Measurements from ENCODE around the gene MGST1.

MGST1 gene, protein sequence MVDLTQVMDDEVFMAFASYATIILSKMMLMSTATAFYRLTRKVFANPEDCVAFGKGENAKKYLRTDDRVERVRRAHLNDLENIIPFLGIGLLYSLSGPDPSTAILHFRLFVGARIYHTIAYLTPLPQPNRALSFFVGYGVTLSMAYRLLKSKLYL

GRCh38 chr12:16347391-16348298, at the start of gene MGST1:
TSS of gene MGST1 (plus strand) at chr12:16347645. CDS start at chr12:16354253, 6,608 bp downstream.
- no peak for DNase-seq

DNA sequence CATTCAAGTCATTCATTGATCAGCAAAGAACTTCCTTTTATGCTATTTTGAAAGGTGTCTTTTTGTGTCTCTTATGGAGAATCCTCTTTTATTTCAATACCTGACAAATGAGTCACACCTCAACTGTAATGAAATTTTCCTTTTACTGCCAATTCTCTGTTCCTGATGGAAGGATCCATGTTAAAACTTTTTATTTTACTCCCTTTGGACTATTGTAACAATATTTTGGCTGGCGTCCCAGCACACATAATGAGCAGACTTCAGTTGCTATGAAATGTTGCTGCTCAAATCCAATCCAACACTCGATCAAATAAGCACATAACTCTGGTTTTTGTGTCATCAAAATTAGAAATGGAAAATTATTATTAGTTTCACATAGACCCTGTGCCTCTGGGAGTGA, 48.0 kb upstream of the MGST1 start:
- DNase-seq, result no peak

DNA sequence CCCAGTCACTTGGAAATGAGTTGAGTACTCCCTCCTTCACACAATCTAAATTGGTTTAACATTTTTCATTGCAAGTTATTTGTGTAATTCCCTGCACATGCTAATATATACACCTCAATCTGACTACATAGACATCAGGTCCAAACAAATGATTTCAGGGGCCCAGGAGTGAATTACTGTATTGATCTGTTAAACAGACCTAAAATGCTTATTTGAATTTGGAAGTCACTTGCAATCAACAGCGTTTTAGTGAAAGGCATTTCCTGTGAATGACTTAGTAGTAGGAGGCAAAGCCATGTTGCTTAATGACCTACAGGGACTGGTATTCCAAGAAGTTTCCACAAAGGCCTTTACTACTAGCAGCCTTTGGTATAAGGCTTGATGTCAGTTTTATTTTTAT, 47.3 kb upstream of the MGST1 start:
- DNase-seq, result no peak

- DNase-seq, result no peak
These were observed 46.7 kb upstream of the MGST1 start for GRCh38 chr12:16300736-16301135.

GRCh38 chr12:16303939-16304338, 43.5 kb upstream of the MGST1 start:
- no peak for DNase-seq

DNA sequence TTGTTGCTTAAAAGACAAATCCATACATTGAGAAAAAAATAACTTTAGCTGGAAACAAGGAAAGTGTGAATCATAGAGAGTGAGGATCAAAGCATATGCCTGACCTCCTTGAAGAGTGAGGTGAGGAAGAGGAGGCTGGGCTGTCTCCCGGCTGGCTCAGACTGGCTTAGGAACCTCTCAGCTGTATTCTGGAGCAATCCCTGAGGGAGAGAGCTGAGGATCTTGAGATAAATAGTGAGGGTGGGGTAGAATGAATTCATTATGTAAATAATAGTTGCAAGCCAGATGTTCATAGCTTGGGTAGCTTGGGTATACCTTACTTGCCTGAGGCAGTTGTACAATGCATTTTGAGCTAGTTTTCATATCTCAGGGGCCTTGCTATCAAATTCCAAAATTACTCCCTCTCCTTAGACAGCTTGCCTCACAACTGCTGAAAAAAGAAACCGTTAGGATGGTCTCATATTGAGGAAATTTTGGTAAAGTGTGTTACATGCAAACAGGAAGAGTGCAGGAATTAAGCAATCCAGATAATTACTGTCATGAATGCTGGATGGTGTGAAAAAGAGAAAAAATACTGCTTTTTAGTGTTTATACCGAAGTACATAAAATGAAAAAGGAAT, 39.5 kb upstream of the MGST1 start:
- no peak for DNase-seq

DNA sequence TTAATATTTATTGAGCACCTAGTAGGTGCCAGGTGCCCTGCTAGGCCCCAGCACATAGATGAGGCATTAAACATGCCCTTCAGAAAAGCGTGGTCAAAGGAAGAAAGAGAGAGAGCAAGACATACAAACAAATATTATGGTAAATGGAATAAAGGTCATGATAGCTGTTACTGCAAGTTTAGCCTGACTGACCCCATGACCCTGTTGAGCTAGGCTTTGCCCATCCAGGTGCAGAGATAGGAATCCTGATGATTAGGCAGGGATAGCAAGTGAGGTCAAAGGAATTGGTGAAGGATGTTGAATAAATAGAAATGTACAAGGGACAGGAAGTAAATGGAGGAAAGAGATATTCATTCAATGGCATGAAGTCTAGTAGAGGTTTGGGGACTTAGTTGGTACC, 36.5 kb upstream of the MGST1 start:
- DNase-seq, result no peak

DNA sequence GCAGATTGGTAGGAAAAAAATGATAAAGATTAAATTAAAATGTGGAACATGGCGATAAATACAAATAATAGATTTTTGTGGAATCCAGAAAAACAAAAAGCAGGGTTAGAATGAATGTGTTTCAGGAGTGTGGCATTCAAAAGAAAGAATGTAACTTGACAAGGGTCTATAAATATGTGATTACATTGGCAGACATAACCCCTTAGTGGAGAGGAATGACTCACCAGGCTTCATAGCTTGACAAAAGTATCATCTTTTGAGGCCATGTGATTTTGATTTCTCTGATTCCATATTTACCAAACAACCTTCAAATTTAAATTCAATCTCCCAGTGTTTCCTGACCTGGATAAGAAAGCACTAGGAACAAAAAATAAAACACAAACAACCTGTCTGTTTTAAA, 24.4 kb upstream of the MGST1 start:
- no peak for DNase-seq

- no peak for DNase-seq
These were observed 23.8 kb upstream of the MGST1 start for GRCh38 chr12:16323638-16324037.

DNA sequence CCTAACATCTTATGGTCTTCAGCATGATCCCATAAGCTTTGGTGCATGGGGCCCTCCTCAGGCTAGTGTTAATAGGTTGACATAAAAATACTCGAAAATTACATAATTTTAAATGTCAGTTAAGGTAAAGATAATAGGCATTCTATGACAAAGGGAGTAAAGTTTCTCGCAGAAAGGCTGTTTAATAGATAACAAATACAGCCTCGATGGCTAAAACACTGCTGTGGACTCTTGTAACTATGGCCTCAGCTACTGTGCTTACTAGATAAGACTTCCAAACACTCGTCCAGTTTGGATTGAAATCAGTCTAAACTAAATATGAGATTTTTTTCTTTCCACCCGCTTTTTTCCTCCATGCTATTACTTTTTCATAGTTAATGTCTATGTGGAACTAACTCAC, 23.2 kb upstream of the MGST1 start:
- DNase-seq, result no peak

DNA sequence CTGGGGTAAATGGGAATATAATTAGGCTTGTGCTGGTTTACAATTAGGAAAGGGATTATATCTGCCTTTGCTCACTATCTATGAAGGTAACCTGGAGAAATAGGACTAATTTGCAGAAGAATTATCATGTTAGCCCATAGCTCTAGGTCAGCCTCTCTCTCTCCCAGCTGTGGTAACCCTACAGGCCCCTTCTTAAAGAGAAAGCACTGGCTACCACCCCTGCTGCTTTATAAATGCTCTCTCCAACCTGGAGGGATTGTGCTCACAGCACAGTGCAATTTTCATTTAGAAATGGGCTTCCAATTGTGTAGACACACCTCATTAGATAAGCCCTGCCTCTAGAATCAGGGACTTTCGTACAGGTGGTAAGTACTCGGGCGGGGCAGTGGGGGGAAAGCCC, 22.7 kb upstream of the MGST1 start:
- DNase-seq, result no peak

GRCh38 chr12:16325426-16325825, 22.0 kb upstream of the MGST1 start:
- no peak for DNase-seq

DNA sequence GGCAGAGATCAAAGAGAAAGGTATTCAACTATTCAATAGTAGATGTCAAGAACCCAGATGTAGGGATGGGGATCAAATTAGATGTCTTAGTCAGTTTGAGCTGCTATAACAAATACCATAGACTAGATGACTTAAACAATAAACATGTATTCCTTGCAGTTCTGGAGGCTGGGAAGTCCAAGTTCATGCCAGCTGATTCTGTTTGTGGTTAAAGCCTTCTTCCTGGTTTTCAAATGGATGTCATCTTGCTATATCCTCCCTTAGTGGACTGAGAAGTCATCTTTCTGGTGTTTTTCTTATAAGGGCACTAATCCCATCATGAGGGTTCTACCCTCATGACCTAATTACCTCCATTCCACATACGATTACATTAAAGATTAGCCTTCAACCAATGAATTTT, 19.5 kb upstream of the MGST1 start:
- DNase-seq, result no peak

- no peak for DNase-seq
These were observed 17.9 kb upstream of the MGST1 start for GRCh38 chr12:16329594-16329993.

DNA sequence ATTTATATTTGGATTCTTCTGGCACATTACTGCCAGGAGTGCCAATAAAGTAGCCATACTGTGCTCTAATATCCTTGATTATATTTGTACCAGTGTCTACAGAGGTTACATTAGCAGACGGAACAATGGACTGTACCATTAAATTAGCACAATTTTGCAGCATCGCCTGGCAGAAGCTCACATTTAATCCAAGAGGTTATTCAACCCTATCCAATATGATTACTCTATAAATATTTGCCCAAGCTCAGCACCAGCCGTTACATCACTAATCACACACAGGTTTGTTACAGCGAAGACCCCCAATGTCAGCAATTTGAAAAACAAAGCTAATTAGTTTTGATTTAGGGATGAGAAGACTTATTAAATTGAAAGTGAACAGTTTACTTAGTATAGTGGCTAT, 16.9 kb upstream of the MGST1 start:
- DNase-seq, result no peak

GRCh38 chr12:16331998-16332397, 15.4 kb upstream of the MGST1 start:
- DNase-seq, result no peak

GRCh38 chr12:16335838-16336237, 11.6 kb upstream of the MGST1 start:
- no peak for DNase-seq

- DNase-seq, result no peak
These were observed 3.2 kb upstream of the MGST1 start for GRCh38 chr12:16344269-16344668.

DNA sequence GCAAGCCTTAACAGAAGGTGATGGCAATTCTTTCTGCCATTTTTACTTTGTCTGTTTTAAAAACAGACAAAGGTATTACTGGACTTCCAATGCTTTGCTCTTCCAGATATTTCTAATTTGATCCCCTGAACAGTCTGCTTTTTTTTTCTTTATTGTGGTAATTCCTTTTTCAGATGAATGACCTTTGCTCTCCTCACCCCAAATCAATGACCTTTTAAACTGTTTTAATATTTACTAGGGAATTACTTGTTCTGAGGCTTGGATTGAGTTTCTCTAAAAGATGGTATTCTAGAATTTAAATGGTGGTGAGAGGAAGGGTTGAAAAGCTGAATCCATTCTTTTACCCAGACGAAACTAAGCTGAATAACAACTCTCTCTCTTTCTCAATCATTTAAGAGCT, 2.3 kb upstream of the MGST1 start:
- no peak for DNase-seq

- no peak for DNase-seq
These were observed 487 bp upstream of the MGST1 start for GRCh38 chr12:16346958-16347357.

GRCh38 chr12:16348435-16349130, 1.1 kb downstream of the MGST1 start:
- DNase-seq, result no peak

DNA sequence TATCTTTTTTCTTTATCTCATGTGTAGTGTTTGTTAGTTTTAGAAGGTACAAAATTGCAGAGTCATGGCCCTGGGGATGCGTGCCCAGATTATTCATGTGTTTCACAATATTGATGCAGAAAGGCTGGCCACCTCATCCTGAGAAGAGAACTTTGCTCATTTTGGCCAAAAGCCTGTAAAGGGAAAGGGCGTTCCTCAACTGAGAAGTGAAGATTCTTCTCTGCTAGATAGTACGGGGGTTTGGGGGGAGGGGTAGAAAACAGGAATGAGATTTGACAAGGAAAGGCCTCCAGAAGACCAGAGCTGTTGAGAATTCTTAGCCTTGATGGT, 1.7 kb downstream of the MGST1 start:
- DNase-seq, result no peak

DNA sequence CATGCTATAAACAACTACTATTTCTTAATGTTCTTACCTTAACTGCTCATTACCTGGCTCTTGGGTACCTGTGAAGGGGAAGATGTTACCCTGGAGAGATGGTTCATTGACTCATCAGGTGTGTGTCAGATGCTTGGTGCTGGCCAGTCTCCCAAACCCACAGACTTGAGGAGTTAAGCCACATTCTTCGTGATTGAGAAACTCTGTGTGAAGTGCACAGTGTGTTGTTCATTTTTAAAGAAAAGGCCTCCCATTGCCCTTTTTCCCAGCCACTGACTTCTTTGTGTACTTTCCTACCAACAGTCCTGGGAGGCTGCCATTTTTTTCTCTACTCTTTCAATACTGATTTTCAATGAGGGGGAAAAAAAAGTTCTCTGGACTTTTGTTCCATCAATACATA, 3.2 kb downstream of the MGST1 start:
- no peak for DNase-seq

DNA sequence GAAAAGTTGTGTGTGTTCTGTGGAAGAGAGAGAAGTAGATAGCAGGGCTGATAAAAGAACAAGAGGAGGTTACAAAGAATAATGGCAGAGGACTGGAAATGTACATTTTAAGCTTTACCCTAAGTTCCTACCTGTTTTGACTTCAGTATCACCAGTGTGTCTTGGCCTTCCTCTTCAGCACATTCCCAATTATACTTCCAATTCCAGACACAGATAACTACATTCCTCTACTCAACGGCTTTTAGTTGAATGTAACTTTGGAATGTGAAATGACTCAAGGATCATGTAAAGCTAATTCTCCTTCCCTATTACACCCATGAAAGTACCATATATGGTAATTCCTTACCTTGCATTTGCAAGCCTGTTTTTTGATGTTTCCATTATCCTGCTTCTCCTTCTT, 5.0 kb downstream of the MGST1 start:
- no peak for DNase-seq
